OCI-LY3 (cell line): ENCODE measurements around the gene B3GAT3.

Experiments
- H2AFZ ChIP-seq: fragments of 200-600, 300-600 bp; shearing (Covaris generic); 2 replicates; pipeline ENCODE4 v1.6.0; 2014; ENCODE audit warnings: antibody characterized with exemption, low read depth, low read length
- H3K27ac ChIP-seq: fragments of 200-600, 300-600 bp; sonication (generic); 2 replicates; pipeline ENCODE4 v1.5.1; 2014; ENCODE audit warnings: mild to moderate bottlenecking, low read length, moderate library complexity, mixed read lengths
- H3K27me3 ChIP-seq: fragments of 200-600, 300-600 bp; sonication (generic); 2 replicates; pipeline ENCODE4 v1.6.1; 2014; ENCODE audit warnings: low read depth, low read length, mixed read lengths
- H3K36me3 ChIP-seq: fragments of 200-600, 300-600 bp; sonication (generic); replicated peaks from 2 replicates; pipeline ENCODE3; 2014; ENCODE audit warnings: low read depth, low read length, mixed read lengths
- H3K4me1 ChIP-seq: fragments of 300-600, 200-600 bp; sonication (generic); 2 replicates; pipeline ENCODE4 v1.6.1; 2014; ENCODE audit warnings: low read length, mixed read lengths
- H3K4me2 ChIP-seq: fragments of 200-600, 300-600 bp; sonication (generic); 2 replicates; pipeline ENCODE4 v1.6.1; 2014; ENCODE audit warnings: low read length, mixed read lengths
- H3K4me3 ChIP-seq: fragments of 300-600, 200-600 bp; sonication (generic); 2 replicates; pipeline ENCODE4 v1.5.1; 2014; ENCODE audit warnings: antibody characterized with exemption, mild to moderate bottlenecking, low read length, moderate library complexity
- H3K79me2 ChIP-seq: fragments of 300-600, 200-600 bp; shearing (Covaris generic); 2 replicates; pipeline ENCODE4 v1.6.1; 2014; ENCODE audit warnings: mild to moderate bottlenecking, low read length, mixed read lengths
- H3K9ac ChIP-seq: fragments of 300-600, 200-600 bp; shearing (Covaris generic); 2 replicates; pipeline ENCODE4 v1.6.0; 2014; ENCODE audit warnings: mild to moderate bottlenecking, low read length, moderate library complexity
- H3K9me3 ChIP-seq: fragments of 200-600, 300-600 bp; shearing (Covaris generic); 2 replicates; pipeline ENCODE4 v1.6.1; 2014; ENCODE audit warnings: low read length, mixed read lengths; ENCODE audit not compliant: insufficient read depth
- H4K20me1 ChIP-seq: fragments of 200-600, 300-600 bp; sonication (generic); 2 replicates; pipeline ENCODE4 v1.6.1; 2016; ENCODE audit warnings: low read length, mixed read lengths; ENCODE audit not compliant: insufficient read depth
- EZH2phosphoT487 ChIP-seq: fragments of 200-600 bp; shearing (Covaris generic); IDR thresholded peaks from 2 replicates; pipeline ENCODE4 v1.6.1; 2018; ENCODE audit warnings: antibody characterized with exemption, mixed run types, low read depth
- TF ChIP-seq, protein P1 (sequence below): fragments of 200-600, 300-600 bp; sonication (generic); IDR thresholded peaks from 2 replicates; pipeline ENCODE4 v1.5.1; 2014; ENCODE audit warnings: antibody characterized with exemption, low read length, low read depth

Gene B3GAT3

DNA sequence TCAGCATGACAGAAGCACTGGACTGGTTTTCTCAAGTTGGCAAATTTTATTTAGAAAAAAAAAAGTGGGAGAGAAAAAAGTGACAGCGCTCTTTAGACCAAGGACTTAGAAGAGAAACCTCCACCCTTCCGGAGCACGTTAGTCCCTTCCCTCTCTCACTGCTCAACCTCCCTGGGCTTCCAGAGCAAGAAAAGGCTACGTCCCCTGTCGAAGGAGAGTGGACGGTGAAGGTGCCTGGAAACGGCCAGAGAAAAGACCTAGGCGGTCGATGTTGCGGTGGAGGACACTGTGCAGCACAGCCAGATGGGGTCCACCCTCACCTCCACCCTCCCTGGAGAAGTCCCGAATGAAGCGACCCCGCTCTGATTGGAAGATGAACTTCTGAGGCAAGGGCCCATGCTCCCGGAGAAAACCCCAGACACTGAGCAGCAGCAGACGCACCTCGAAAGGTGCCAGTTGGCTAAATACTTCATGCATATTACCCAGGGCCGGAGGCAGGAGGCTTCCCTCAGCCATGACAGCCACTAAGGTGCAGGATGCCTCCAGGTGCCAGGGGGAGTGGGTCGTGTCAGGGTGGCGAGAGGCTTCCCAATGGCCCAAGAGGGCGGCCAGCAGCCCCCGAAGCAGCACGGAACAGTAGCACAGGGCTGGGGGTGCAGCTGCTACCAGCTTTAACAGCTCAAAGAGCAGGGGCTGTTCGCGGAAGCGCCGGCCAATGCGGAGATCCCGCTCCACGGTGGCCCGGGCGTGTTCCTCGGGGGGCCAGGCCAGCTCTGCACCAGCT, 25.2 kb upstream of the B3GAT3 start:
- TF ChIP-seq EZH2phosphoT487: no peak
- TF ChIP-seq, protein P1, sequence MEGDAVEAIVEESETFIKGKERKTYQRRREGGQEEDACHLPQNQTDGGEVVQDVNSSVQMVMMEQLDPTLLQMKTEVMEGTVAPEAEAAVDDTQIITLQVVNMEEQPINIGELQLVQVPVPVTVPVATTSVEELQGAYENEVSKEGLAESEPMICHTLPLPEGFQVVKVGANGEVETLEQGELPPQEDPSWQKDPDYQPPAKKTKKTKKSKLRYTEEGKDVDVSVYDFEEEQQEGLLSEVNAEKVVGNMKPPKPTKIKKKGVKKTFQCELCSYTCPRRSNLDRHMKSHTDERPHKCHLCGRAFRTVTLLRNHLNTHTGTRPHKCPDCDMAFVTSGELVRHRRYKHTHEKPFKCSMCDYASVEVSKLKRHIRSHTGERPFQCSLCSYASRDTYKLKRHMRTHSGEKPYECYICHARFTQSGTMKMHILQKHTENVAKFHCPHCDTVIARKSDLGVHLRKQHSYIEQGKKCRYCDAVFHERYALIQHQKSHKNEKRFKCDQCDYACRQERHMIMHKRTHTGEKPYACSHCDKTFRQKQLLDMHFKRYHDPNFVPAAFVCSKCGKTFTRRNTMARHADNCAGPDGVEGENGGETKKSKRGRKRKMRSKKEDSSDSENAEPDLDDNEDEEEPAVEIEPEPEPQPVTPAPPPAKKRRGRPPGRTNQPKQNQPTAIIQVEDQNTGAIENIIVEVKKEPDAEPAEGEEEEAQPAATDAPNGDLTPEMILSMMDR: no peak
- Histone ChIP-seq H3K4me3 (peak overlapping the region; percentile 44), H4K20me1 (no peaks in the 10 kb centered on the region), H2AFZ (no peak overlapping the region), H3K79me2 (peaks cover 63% of the 10 kb centered on the region), H3K4me1 (peaks cover 15% of the 10 kb centered on the region), H3K27ac (no peak overlapping the region), H3K9ac (no peak overlapping the region), H3K4me2 (peak overlapping the region; percentile 51), H3K9me3 (no peaks in the 10 kb centered on the region), H3K36me3 (peaks cover 28% of the 10 kb centered on the region), H3K27me3 (no peaks in the 10 kb centered on the region)

DNA sequence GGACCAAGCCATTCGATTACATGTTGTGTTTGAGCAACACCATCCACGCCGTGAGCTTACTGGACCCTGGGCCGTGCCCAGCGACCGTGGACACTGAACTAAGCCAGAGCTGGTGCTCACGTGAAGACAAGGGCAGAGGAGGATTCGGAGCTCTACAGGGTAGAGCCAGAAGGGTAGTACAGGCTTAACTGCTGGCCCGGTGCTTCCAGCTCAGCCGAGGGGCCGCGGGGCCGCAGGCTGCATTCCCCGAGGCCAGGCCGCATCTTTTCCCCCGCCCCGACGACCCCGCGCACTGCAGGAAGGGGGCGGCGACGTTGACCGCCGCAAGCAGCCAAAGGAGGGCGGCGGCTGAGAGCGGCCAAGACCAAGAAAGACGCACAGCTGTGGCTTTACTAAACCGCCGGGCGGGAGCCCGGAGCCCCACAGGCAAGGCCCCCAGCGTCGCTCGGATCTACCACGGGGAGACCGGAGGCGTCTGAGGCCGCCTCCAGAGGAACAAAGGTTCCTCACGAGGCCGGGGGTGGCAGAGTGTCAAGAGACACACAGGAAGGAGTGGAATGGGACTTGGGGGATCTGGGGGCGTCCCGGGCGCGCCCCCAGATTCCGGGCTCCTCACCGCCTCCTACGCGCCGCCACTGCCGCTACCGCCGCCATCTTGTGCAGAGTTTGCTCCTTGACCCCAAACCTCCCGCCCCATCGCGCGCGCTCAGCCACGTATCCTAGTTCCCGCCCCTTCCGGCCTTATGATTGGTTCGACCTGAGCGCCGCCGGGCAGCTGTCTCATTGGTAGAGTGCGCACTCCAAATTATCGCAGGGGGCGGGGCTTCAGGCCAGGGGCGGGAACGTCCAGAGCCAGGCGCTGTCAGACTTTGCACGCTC, 24.4 kb upstream of the B3GAT3 start, which contains the start of gene GANAB:
Gene GANAB, minus strand, starts transcription at position 668 of the 879 bp plus-strand sequence. Its CDS starts 14 bp downstream, at position 654.
- peaks cover 28% of the 10 kb centered on the region for H3K36me3 ChIP-seq
- H3K9me3 ChIP-seq: no peaks in the 10 kb centered on the region
- peak within 1 kb of the TSS; percentile 82 for H3K4me2 ChIP-seq
- TF ChIP-seq, protein P1: no peak
- no peak for TF ChIP-seq EZH2phosphoT487
- no peaks in the 10 kb centered on the region for H3K27me3 ChIP-seq
- H3K27ac ChIP-seq: peak within 1 kb of the TSS; percentile 74
- peak within 1 kb of the TSS; percentile 96 for H3K4me3 ChIP-seq
- H3K79me2 ChIP-seq: peaks cover 63% of the 10 kb centered on the region
- peak within 1 kb of the TSS; percentile 54; the same call in 1 of the 2 replicates for H2AFZ ChIP-seq
- no peaks in the 10 kb centered on the region for H4K20me1 ChIP-seq
- H3K9ac ChIP-seq: peak within 1 kb of the TSS; percentile 95
- peaks cover 11% of the 10 kb centered on the region for H3K4me1 ChIP-seq

DNA sequence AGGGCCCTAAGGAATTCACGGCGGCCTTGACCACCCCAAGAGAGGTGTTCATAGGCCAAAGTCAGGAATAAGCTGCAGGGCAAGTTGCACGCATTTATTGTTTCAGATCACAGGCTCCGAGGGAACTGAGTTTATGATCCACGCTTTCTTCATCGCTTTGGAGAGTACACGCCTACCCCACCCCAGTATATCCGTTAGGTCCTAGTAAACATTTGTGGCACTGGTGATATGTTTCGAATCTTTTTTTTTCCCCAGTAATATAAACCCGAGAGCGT, 23.8 kb upstream of the B3GAT3 start:
- no peak overlapping the region for H2AFZ ChIP-seq
- H3K4me1 ChIP-seq: peaks cover 11% of the 10 kb centered on the region
- peak overlapping the region; percentile 82 for H3K4me2 ChIP-seq
- H3K9ac ChIP-seq: peak overlapping the region; percentile 95
- H3K36me3 ChIP-seq: peaks cover 28% of the 10 kb centered on the region
- H4K20me1 ChIP-seq: no peaks in the 10 kb centered on the region
- H3K27ac ChIP-seq: peak overlapping the region; percentile 74
- no peaks in the 10 kb centered on the region for H3K27me3 ChIP-seq
- peak overlapping the region; percentile 96 for H3K4me3 ChIP-seq
- no peaks in the 10 kb centered on the region for H3K9me3 ChIP-seq
- no peak for TF ChIP-seq EZH2phosphoT487
- TF ChIP-seq, protein P1: no peak
- H3K79me2 ChIP-seq: peaks cover 63% of the 10 kb centered on the region

DNA sequence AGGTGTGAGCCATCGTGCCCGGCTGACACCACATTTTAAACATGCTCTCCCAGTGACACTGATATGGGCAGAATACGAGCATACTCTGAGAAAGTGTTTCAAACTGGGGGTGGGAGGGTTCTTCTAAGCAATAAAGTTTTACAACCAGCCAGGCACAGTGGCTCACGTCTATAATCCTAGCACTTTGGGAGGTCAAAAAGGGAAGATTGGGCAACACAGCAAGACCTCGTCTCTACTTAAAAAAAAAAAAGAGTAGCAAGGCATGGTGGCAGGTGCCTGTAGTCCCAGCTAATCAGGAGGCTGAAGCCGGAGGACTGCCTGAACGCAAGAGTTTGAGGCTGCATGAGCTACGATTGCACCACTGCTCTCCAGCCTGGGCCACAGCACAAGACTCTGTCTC, 22.4 kb upstream of the B3GAT3 start:
- no peak overlapping the region for H2AFZ ChIP-seq
- H3K9ac ChIP-seq: no peak overlapping the region
- no peak overlapping the region for H3K27ac ChIP-seq
- no peak overlapping the region for H3K4me2 ChIP-seq
- TF ChIP-seq, protein P1: no peak
- TF ChIP-seq EZH2phosphoT487: no peak
- H3K79me2 ChIP-seq: peaks cover 70% of the 10 kb centered on the region
- no peaks in the 10 kb centered on the region for H3K9me3 ChIP-seq
- no peaks in the 10 kb centered on the region for H3K27me3 ChIP-seq
- no peaks in the 10 kb centered on the region for H4K20me1 ChIP-seq
- peaks cover 27% of the 10 kb centered on the region for H3K36me3 ChIP-seq
- H3K4me1 ChIP-seq: peaks cover 11% of the 10 kb centered on the region
- H3K4me3 ChIP-seq: no peak overlapping the region
